ENCODE results near the gene CLEC3B. TPM values are rescaled to one million over a fixed set of nuclear protein-coding genes. Genes with fewer than 3 reads are reported as not detected.

The CLEC3B gene
- total and polyA plus RNA-seq, 2 of the 8 experiments (the other 6 are each of a cell fraction or from before 2014, with no cell fraction given), result 0.32 TPM; not detected in 1

DNA sequence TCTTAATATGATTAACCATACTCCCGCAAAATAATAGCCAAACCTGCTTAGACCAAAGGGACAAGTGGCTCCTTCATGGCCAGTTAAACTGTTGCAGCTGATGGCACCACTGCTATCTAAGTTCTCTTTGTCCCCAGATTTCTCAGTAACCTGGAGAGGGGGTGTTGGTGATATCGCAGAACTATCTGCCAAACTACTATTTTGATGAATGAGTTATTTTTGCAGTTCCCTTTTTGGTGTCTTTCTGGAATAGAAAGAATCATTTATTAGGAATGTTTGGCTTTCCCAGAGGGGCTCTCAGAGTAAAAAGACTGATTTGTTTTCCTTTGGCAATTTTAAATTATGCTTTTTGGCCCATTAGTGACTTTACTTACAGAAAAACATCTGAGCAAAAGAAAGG is 33.0 kb downstream of the CLEC3B start (continued):
- TF ChIP-seq, protein P1, sequence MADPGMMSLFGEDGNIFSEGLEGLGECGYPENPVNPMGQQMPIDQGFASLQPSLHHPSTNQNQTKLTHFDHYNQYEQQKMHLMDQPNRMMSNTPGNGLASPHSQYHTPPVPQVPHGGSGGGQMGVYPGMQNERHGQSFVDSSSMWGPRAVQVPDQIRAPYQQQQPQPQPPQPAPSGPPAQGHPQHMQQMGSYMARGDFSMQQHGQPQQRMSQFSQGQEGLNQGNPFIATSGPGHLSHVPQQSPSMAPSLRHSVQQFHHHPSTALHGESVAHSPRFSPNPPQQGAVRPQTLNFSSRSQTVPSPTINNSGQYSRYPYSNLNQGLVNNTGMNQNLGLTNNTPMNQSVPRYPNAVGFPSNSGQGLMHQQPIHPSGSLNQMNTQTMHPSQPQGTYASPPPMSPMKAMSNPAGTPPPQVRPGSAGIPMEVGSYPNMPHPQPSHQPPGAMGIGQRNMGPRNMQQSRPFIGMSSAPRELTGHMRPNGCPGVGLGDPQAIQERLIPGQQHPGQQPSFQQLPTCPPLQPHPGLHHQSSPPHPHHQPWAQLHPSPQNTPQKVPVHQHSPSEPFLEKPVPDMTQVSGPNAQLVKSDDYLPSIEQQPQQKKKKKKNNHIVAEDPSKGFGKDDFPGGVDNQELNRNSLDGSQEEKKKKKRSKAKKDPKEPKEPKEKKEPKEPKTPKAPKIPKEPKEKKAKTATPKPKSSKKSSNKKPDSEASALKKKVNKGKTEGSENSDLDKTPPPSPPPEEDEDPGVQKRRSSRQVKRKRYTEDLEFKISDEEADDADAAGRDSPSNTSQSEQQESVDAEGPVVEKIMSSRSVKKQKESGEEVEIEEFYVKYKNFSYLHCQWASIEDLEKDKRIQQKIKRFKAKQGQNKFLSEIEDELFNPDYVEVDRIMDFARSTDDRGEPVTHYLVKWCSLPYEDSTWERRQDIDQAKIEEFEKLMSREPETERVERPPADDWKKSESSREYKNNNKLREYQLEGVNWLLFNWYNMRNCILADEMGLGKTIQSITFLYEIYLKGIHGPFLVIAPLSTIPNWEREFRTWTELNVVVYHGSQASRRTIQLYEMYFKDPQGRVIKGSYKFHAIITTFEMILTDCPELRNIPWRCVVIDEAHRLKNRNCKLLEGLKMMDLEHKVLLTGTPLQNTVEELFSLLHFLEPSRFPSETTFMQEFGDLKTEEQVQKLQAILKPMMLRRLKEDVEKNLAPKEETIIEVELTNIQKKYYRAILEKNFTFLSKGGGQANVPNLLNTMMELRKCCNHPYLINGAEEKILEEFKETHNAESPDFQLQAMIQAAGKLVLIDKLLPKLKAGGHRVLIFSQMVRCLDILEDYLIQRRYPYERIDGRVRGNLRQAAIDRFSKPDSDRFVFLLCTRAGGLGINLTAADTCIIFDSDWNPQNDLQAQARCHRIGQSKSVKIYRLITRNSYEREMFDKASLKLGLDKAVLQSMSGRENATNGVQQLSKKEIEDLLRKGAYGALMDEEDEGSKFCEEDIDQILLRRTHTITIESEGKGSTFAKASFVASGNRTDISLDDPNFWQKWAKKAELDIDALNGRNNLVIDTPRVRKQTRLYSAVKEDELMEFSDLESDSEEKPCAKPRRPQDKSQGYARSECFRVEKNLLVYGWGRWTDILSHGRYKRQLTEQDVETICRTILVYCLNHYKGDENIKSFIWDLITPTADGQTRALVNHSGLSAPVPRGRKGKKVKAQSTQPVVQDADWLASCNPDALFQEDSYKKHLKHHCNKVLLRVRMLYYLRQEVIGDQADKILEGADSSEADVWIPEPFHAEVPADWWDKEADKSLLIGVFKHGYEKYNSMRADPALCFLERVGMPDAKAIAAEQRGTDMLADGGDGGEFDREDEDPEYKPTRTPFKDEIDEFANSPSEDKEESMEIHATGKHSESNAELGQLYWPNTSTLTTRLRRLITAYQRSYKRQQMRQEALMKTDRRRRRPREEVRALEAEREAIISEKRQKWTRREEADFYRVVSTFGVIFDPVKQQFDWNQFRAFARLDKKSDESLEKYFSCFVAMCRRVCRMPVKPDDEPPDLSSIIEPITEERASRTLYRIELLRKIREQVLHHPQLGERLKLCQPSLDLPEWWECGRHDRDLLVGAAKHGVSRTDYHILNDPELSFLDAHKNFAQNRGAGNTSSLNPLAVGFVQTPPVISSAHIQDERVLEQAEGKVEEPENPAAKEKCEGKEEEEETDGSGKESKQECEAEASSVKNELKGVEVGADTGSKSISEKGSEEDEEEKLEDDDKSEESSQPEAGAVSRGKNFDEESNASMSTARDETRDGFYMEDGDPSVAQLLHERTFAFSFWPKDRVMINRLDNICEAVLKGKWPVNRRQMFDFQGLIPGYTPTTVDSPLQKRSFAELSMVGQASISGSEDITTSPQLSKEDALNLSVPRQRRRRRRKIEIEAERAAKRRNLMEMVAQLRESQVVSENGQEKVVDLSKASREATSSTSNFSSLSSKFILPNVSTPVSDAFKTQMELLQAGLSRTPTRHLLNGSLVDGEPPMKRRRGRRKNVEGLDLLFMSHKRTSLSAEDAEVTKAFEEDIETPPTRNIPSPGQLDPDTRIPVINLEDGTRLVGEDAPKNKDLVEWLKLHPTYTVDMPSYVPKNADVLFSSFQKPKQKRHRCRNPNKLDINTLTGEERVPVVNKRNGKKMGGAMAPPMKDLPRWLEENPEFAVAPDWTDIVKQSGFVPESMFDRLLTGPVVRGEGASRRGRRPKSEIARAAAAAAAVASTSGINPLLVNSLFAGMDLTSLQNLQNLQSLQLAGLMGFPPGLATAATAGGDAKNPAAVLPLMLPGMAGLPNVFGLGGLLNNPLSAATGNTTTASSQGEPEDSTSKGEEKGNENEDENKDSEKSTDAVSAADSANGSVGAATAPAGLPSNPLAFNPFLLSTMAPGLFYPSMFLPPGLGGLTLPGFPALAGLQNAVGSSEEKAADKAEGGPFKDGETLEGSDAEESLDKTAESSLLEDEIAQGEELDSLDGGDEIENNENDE (IDR thresholded peaks at IDR 0.05; ENCODE audit: insufficient replicate concordance, low read length), result no peak
- TF ChIP-seq MAFK (IDR thresholded peaks at IDR 0.05; ENCODE audit: low read depth, low read length) (no peak), JUN (IDR thresholded peaks at IDR 0.05; ENCODE audit: low read depth, low read length) (no peak), RXRA (IDR thresholded peaks at IDR 0.05; ENCODE audit: insufficient read depth, low read depth, low read length) (no peak), CHD1 (IDR thresholded peaks at IDR 0.05; ENCODE audit: low read depth, low read length) (no peak)
